Stromal cell of bone marrow (primary cell): Measurements from ENCODE around the gene SLC35F1.

Experiments
- DNase-seq: peaks from one replicate; pipeline ENCODE4 v3.0.0-alpha.2; 2012; ENCODE audit warnings: low read depth

The SLC35F1 gene

DNA sequence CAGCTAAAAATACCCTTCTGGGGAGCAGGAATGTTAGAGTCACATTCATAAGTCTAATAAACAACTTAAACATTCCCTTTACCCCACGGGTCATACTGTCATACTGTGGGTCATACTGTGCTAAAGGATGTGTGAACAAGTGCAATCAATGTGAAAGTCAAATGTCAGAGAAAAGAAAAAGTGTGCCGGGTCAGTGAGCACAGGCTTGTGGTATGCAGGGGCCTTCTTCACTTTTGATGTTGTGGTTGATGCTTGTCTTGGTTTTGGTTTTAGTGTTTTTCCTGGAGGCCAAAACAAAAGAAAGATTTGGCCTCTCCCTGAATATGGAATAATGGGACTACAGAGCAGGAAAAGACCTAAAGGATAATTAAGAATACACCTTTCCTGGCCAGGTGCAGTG, 373.1 kb downstream of the SLC35F1 start:
- no peak for DNase-seq

DNA sequence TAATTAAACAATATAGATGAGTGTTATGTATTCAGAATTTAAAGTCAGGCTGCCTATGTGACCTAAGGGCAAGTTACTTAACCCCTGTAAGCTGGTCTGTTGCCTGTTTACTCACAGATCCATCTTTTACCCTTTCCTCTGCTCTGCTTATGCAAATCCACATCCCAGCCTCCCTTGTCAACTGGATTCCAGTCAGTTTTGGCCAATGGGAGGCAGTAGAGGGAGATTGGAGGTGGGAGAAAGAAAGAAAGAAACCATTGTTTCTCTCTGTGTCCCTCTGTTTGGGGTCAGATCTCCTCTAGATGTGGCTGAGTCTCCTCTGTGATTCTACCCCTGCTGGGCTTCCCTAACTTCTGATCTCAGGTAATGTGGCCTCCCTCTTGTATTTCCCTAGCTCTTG, 374.2 kb downstream of the SLC35F1 start:
- DNase-seq: no peak

DNA sequence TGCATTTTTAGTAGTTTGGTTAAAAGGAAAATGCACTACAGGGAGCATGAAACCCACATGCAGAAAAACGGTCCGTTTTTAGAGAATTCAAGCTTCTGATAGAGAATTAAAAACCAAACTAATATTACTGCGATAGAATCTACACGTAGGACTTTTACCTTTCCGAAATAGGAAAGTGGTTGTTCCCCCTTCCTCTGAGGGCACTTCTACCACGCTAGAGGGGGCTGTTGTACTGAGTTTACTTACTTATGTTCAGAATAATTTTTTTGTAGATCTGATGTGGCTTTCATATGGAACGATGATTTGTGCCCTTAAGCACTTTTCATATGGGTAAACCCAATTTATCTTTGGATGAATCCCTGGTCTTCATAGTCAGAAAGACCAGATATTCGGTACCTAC, 376.7 kb downstream of the SLC35F1 start:
- DNase-seq: peak; percentile 44

DNA sequence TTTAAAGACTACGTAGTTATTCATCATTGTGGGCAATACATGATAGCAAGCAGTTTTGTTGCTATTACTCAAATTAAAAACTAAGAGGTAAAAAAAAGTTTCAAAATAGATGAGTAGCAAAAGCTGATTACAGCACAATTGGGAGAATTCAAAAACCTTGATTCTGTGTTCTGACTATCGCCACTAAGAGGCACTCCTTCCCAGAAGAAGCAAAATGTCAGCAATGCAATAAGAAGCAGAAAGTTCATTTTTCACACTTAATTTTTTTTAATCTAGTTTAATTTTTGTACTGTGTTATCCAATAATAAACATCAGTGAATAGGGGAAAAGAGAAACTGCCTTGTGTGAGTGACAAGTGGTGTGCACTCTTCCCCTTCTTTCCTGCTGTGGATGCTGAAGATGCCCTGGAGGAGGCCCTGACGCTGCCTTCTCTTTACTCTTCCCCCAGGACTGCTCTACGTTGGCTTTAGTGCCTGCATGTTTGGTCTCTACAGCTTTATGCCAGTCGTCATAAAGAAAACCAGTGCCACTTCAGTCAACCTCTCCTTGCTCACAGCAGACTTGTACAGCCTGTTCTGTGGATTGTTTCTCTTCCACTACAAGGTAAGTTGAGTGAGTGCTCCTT, 377.8 kb downstream of the SLC35F1 start:
- DNase-seq: no peak

DNA sequence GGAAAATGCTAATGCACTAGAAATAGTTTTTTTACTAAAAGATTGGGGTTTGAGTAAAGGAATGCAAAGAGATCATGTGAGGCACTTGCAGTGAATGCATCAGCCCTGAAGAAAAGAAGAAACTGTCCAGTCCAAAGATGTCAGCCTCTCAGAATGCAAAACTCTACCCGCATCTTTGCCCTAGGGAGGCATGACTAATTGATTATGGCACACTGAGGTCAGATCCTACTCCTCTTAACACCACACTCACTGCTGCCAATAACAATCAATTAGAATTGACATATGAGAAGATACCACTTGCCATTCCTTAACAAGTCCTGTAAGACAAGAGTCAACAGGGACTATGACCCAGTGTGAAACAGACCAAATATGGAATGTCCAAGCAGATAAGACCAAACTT, 378.7 kb downstream of the SLC35F1 start:
- DNase-seq: peak; percentile 40

DNA sequence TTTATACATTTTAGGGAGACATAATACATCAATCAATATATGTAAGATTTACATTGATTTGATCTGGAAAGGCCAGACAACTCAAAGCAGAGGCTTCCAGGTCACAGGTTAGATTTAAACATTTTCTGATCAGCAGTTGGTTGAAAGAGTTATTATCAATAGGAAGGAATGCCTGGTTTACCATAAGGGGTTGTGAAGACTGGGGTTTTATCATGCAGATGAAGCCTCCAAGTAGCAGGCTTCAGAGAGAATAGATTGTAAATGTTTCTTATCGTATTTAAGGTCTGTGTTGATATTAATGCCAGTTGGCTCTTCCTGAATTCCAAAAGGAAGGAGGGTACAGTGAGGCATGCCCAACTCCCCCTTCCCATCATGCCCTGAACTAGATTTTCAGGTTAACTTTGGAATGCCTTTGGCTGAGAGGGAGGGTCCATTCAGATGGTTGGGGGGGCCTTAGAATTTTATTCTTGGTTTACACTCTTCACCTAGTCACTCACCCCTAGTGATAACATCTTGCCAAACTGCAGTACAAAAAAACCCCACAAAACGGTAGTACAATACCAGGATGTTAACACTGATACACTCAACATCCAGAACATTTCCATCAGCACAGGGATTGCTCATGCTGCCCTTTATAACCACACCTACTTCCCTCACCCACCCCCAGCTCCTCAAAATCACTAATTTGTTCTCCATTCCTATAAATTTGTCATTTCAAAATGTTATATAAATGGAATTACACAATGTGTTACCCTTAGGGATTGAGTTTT, 381.5 kb downstream of the SLC35F1 start:
- DNase-seq: no peak

DNA sequence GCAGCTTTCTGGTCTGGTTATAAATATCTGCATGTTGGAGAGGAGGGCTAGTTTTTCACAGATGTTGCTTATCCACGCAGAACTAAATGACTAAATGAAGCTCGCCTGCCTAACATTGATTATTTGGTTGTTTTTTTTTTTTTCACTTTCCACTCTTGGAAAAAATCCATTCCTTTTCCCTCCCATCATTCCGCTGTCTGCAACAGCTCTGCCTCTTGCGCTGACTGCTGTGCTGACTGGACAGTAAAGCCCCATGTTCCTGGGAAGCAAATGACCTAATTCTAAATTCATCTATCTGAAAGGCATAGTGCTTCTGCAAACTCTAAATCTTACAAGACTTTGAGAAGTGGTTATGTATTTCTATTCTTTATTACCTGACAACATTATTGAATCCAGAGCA, 385.5 kb downstream of the SLC35F1 start:
- DNase-seq: no peak

DNA sequence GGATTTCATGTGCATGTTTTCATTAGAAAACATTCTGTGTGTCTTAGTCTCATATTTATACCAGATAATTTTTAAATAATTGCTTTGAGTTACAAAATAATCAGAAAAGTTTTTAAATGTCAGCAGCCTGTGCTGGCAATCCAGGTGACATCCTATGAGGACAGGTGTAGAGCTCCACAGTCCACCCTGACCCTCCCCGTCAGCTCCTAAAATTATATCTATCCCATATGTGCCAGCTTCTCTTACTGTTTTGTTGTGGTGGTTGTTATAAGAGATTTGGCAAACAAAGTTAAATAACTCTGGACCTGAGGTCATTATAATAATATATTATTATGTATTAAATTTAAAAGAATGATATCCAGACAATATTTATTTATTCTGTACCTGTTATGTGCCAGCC, 387.8 kb downstream of the SLC35F1 start:
- DNase-seq: no peak

DNA sequence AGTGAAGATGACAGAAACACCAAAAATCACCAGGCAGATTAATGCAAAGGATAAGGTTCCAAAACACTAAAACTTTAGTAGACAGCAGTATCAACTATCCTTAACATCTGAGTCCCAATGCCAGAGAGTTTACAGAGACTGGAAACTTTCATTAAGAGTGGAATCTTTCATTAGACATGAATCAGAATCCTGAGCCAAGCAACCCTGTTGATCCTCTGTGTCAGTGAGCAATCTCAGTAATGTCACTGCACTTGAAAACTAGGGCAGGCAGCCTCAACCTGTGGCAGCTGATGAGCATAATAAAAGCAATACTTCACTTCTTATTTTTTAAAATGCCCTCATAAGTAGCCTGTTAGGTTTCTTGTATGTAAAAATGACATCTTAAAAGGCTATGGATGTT, 388.3 kb downstream of the SLC35F1 start:
- no peak for DNase-seq

DNA sequence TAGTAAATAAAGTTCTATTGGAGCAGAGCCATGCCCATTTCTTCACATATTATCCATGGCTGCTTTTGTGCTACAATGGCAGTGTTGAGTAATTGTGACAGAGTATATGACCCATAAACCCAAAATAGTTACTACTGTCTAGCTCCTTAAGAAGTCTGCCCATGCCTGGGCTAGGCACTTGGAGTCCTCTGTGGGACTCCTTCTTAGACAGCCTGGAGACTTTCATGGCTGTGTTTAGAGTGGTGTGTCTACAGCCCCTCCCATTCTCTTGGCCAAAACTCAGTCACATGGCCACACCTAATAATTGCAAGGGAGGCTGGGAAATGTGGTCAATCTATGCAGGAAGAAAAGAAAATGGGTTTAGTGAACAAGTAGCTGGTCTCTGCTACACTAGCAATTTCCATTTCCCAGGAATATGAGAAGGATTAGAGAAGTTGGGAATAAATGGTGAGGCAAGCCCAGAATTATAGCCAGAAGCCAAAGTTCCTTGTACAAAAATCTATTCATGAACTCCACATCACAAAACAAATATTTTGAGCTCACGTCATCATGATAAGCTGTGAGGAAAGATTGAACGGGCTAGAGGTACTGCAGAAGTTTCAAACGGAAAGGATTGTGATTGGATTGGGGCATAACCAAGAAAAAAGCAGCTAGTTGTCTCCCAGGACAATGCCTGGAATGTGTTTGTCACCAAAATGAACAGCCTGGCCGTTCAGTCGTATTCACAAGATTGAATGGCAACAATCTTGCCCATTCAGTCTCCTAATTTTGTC, 389.3 kb downstream of the SLC35F1 start:
- no peak for DNase-seq

DNA sequence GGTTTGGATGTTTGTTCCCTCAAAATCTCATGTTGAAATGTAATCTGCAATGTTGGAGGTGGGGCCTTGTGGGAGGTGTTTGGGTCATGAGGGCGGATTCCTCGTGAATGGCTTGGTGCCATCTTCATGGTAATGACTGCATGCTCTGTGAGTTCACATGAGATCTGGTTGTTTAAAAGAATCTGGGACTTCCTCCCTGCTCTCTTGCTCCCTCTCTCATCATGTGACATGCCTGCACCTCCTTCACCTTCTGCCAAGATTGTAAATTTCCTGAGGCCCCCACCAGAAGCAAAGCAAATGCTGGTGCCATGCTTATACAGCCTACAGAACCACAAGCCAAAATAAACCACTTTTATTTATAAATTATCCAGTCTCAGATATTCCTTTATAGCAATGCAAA, 390.8 kb downstream of the SLC35F1 start:
- no peak for DNase-seq

DNA sequence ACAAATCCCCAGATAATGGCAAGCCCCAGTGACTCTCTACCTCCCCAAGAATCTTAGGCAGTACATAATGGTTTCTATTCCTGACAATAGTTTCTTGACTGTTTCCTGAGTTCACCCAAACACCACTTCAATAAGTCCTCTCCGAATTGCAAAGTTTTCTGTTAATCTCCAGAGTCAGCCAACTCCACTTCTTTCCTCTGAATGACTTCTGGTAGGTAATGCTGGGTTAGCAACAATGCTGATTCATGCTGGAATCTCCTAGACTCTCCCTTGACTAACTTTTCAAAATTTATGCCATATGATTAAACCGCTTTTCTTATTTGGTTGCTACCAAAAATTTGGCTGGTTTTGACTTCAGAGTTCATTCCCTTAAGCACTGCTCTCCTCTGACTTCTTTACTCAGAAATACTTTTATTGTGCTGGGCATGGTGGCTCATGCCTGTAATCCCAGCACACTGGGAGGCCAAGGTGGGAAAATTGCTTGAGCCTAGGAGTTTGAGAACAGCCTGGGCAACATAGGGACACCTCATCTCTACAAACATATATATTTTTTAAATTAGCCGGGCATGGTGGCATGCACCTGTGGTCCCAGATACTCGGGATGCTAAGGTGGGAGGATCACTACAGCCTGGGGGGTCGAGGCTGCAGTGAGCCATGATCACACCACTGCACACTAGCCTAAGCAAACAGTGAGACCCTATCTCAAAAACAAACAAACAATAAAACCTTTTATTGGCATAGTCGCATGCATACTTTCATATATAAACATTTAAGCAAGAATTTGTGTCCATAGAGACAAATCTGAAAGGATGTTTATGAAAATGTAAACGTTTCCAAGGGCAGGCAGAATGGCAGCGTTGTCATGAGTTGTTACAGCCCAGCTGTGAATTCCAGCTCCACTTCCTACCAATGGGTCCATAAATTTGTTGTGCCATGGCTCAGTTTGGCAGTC, 391.7 kb downstream of the SLC35F1 start:
- DNase-seq: no peak

DNA sequence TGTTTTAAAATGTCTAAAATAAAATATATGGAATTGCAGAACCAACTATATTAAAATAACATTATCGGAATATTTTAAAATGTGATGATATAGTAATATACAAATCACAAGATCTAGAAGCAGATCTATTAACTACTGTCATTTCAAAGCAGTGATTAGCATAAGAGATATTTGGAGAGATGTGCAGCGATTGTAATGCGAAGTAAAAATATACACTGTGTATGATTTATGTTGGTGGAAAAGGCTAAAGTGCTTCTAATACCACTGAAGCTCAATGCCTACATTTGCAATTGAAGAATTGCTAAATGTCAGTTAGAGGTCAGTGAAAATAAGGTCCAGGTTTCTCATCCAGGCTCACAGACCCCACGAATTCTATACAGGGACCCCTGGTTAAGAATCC, 392.4 kb downstream of the SLC35F1 start:
- no peak for DNase-seq

DNA sequence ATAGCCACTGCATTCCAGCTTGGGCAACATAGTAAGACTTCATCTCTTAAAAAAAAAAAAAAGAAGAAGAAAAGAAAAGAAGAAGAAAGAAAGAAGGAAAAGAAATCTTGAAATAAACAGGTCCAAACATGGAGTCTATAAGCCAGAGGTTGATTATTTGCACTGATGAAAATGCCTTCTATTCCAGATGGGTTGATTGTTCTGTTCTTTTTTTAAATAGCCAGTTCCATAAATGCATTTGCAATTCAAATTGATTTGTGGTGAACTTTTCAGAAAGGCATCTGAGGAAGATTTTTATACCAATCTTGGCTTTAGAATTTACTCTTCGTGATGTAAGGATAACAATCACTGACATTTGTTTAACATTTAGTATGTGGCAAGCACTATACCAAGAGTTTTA, 397.3 kb downstream of the SLC35F1 start:
- no peak for DNase-seq

DNA sequence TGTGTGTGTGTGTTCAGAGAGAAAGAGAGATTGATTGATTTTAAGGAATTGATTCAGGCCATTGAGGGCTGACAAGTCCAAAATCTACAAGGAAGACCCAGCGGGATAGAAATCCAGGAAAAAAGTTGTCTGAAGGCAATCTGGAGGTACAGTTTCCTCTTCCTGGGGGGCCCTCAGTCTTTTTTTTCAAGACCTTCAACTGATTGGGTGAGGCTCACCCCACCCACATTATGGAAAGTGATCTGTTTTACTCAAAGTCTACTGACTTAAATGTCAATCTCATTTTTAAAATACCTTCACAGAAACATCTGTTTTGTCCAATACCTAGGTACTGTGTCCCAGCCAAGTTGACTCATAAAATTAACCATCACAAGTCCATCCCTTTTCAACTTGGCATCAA, 398.0 kb downstream of the SLC35F1 start:
- no peak for DNase-seq

DNA sequence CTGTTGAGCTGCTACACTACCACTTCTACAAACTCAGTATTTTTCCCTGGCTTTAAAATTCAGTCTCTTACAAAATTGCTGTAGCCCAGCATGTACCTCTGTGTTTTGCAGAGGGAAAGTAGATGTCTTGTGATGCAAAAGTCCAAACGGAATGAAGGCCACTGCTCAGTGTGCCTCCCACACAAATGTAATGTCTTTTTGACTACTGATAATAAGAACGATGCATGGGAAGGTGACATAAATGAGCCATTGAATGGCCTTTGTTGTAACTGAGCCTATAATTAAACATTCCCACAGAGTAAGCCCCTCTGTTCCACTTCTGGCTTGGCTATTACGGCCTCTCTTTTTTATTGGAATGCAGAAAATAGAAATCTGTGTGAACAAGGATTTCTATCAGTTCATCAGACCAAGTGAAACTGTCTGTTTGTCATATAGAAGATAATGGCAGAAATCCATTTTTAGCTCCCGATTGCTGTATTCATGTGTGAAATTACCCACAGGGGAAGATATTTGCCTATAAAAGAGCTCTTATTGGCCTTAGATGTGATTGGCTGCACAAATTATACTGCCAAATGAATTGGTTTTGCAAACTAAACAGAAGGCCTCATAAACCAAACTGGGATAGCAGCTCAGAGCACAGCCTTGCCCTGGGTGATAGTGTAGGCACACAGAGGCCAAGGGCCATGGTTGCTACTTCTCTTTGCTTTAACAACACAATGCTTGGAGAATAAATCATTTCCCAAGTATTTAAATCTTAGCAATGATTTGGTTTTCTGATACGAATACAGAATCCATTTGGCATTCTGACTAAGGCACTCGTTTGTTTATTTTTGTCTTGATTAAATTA, 399.6 kb downstream of the SLC35F1 start:
- no peak for DNase-seq

DNA sequence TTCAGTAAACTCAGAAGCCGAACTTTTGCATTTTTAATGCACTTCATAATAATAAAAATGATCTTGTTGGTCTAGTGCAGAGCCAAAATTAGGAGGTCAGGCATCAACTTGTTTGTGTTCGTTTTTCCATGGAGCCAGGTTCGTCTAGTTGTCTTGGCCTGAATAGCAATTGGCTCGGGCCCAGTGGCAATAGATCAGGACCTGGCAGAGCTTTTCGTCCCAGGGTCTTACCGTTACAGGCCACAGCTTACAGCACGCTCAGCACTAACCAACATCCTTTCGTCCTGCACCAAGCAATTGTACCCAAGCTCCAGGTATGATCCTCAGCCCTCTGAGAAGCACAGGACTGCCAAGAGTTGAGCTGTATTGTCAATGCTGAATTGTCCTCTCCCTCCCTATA, 400.5 kb downstream of the SLC35F1 start:
- no peak for DNase-seq

DNA sequence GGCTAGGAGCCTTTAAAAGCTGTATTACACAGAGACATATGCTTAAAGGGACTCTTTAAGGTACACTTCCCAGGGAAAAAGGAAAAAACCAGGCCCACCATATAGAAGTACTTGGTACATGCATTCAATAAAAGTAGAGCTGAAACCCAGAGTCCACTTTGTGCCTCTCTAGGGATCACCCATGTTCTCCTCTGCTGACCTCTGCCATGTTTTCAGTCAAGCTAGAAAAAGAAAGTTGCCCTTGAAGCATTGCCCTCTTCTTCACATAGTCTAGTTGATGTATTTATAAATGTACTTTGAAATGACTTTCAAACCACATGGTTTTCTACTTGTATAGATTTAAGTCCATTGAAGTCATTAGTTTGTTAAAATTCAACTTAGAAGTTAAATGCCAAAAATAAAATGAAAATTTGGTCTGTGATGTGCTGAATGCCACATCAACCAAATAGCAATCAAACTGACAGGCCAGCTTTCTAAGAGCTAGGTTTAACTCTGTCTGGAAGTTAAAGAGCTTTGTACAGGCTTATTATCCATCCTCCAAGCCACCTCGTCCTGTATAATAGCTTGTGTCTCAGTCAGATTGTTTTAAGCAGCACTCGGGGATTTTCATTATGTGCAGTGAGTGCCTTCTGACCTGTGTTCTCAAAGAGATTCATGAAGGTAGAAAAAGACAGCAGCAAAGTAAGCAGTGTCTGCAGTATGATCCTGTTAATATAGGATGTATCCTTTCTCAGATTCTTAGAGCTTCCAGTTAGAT, 402.5 kb downstream of the SLC35F1 start:
- DNase-seq: no peak

DNA sequence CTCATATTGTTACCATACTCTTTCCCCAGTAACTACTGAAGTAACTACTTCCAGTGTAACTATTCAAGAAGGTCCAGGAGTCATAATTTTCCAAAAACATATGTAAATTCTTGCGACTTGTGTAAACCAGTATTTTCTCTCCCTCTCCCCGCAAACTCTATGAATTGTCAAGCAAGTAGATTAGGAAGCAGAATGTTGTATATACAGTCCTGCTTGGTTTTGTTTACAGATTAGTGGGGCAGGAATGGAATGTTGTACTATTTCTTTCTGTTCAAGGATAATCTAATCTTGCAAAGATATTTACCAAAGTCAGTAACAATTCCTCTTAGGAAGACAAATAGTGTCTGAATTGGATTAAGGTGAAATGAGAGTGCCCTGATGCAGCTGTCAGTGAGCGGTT, 406.1 kb downstream of the SLC35F1 start:
- DNase-seq: no peak

DNA sequence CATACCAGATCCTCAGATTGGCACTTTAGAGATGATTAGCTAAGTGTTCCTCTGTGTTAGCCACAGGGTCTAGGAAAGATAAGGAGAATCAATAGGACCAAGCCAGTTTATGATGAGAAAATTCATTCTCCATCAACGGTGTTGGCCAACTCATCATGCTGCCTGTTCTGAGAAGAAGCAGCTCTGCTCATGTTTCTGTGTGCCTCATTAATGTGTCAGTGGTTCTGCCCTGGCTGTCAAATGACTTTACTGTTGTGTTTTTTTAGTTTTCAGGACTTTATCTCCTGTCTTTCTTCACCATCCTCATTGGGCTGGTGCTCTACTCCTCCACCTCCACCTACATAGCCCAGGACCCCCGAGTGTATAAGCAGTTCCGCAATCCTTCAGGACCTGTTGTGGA, 406.7 kb downstream of the SLC35F1 start:
- DNase-seq: no peak
